Measurements from ENCODE around the gene GNAI3.

Gene GNAI3

GRCh38 chr1:109548321-109549267, at the start of gene GNAI3:
GNAI3 (plus strand) TSS chr1:109548615; CDS start chr1:109548721, 106 bp downstream.
- TF ChIP-seq CTCF (IDR thresholded peaks at IDR 0.05; ENCODE audit: insufficient read depth, low read depth, low read length, missing control alignments) = no peak
- peak within 1 kb of the TSS; percentile 99 for H3K4me3 ChIP-seq (ENCODE audit: low read length)
- DNase-seq (ENCODE audit: low read depth) = peak; percentile 98

- H3K4me3 ChIP-seq (ENCODE audit: low read length) = no peak overlapping the region
- TF ChIP-seq CTCF (IDR thresholded peaks at IDR 0.05; ENCODE audit: insufficient read depth, low read depth, low read length, missing control alignments) = no peak
- peak; percentile 62 for DNase-seq (ENCODE audit: low read depth)
Observed at GRCh38 chr1:109499081-109499480, 49.3 kb upstream of the GNAI3 start.

GRCh38 chr1:109499661-109500536, 48.5 kb upstream of the GNAI3 start:
- H3K4me3 ChIP-seq (ENCODE audit: low read length) = no peak overlapping the region
- DNase-seq (ENCODE audit: low read depth) = peak; percentile 76
- peak; percentile 66 for TF ChIP-seq CTCF (IDR thresholded peaks at IDR 0.05; ENCODE audit: insufficient read depth, low read depth, low read length, missing control alignments)

- H3K4me3 ChIP-seq (ENCODE audit: low read length) = no peak overlapping the region
- DNase-seq (ENCODE audit: low read depth) = no peak
- TF ChIP-seq CTCF (IDR thresholded peaks at IDR 0.05; ENCODE audit: insufficient read depth, low read depth, low read length, missing control alignments) = no peak
Observed at GRCh38 chr1:109500941-109501381, 47.5 kb upstream of the GNAI3 start.

GRCh38 chr1:109501644-109502363, 46.6 kb upstream of the GNAI3 start:
- no peak overlapping the region for H3K4me3 ChIP-seq (ENCODE audit: low read length)
- DNase-seq (ENCODE audit: low read depth) = no peak
- no peak for TF ChIP-seq CTCF (IDR thresholded peaks at IDR 0.05; ENCODE audit: insufficient read depth, low read depth, low read length, missing control alignments)

- TF ChIP-seq CTCF (IDR thresholded peaks at IDR 0.05; ENCODE audit: insufficient read depth, low read depth, low read length, missing control alignments) = no peak
- DNase-seq (ENCODE audit: low read depth) = no peak
- no peak overlapping the region for H3K4me3 ChIP-seq (ENCODE audit: low read length)
Observed at GRCh38 chr1:109502364-109502851, 46.0 kb upstream of the GNAI3 start.
